GM10248 (cell line): Measurements from ENCODE around the gene SYK.

Source experiments
- CTCF ChIA-PET: fragments of 300-600 bp; sonication (Branson Sonifier 250); formaldehyde crosslinking; extraction: SDS; loops from one replicate; lab custom pipeline; 2021; ENCODE audit warnings: antibody characterized with exemption; lab: Yijun Ruan, JAX
- POLR2A ChIA-PET: fragments of 350-650 bp; sonication (Branson Sonifier 250); formaldehyde crosslinking; extraction: SDS; loops from one replicate; lab custom pipeline; 2020; ENCODE audit warnings: antibody characterized with exemption; lab: Yijun Ruan, JAX
- DNase-seq: peaks from one replicate; pipeline ENCODE4 v3.0.0; 2012; ENCODE audit errors: extremely low spot score
- TF ChIP-seq, protein P1 (sequence below): IDR thresholded peaks from 2 replicates; pipeline ENCODE4 v1.5.1; 2012; ENCODE audit warnings: mild to moderate bottlenecking, low read depth; ENCODE audit errors: extremely low read depth, missing control alignments, control extremely low read depth

SYK gene

GRCh38 chr9:90945336-90945735 lies 143.7 kb downstream of the SYK start:
- TF ChIP-seq, protein P1, sequence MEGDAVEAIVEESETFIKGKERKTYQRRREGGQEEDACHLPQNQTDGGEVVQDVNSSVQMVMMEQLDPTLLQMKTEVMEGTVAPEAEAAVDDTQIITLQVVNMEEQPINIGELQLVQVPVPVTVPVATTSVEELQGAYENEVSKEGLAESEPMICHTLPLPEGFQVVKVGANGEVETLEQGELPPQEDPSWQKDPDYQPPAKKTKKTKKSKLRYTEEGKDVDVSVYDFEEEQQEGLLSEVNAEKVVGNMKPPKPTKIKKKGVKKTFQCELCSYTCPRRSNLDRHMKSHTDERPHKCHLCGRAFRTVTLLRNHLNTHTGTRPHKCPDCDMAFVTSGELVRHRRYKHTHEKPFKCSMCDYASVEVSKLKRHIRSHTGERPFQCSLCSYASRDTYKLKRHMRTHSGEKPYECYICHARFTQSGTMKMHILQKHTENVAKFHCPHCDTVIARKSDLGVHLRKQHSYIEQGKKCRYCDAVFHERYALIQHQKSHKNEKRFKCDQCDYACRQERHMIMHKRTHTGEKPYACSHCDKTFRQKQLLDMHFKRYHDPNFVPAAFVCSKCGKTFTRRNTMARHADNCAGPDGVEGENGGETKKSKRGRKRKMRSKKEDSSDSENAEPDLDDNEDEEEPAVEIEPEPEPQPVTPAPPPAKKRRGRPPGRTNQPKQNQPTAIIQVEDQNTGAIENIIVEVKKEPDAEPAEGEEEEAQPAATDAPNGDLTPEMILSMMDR: no peak
- ChIA-PET POLR2A (no interaction called here), CTCF (interaction anchor here (0.9 to 2.0 kb wide), 2 partner anchors 24 to 30 kb away, joined by 3 to 7 read pairs; no protein-coding TSS in a partner anchor)
- no peak for DNase-seq

DNA sequence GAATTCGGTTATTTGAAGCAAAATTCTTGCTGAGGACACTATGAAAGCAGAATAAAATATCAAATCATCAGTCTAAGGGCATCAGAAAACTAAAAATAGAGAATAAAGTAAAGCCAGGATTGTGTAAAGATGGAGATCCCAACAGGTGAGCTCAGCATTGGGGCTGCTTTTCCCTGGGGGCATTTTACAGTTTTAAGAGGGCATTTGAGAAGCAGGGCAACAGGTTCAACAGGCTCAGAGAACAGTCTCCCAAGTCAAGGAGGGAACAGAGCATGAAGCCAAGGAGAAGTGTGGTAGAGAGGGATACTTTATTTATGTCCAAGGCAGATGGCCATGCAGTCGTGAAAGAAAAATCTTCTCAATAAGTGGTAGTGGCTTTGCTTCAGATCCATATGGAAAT lies 145.4 kb downstream of the SYK start:
- TF ChIP-seq, protein P1: no peak
- ChIA-PET POLR2A (no interaction called here), CTCF (interaction anchor here (1.0 kb wide), 1 partner anchor 15 kb away, joined by 3 read pairs; no protein-coding TSS in a partner anchor)
- no peak for DNase-seq
